DMS153 treated with DMSO at 0.1 percent for 48 hours (cell line): Measurements from ENCODE around the gene ARHGEF37.
A peak's percentile ranks its signal among the peaks of the same experiment; 100 is the strongest.
"Not testable (repeated sequence)": the region's sequence is repeated elsewhere in the genome, so short reads cannot be mapped to it uniquely, and the experiment has no call there.

Experiments used
- DNase-seq: peaks from one replicate; lab custom pipeline; 2025; ENCODE audit not compliant: unreplicated experiment; lab: John Stamatoyannopoulos, UW

ARHGEF37 gene, protein sequence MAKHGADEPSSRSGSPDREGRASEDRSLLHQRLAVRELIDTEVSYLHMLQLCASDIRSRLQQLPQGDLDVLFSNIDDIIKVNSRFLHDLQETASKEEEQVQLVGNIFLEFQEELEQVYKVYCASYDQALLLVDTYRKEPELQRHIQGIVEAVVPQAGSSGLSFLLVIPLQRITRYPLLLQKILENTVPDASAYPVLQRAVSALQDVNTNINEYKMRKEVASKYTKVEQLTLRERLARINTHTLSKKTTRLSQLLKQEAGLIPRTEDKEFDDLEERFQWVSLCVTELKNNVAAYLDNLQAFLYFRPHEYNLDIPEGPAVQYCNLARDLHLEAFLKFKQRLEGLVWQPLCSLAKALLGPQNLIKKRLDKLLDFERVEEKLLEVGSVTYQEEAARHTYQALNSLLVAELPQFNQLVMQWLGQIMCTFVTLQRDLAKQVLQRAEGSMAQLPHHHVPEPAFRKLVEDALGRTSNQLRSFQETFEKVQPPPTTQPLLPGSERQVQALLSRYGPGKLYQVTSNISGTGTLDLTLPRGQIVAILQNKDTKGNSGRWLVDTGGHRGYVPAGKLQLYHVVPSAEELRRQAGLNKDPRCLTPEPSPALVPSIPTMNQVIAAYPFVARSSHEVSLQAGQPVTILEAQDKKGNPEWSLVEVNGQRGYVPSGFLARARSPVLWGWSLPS

DNA sequence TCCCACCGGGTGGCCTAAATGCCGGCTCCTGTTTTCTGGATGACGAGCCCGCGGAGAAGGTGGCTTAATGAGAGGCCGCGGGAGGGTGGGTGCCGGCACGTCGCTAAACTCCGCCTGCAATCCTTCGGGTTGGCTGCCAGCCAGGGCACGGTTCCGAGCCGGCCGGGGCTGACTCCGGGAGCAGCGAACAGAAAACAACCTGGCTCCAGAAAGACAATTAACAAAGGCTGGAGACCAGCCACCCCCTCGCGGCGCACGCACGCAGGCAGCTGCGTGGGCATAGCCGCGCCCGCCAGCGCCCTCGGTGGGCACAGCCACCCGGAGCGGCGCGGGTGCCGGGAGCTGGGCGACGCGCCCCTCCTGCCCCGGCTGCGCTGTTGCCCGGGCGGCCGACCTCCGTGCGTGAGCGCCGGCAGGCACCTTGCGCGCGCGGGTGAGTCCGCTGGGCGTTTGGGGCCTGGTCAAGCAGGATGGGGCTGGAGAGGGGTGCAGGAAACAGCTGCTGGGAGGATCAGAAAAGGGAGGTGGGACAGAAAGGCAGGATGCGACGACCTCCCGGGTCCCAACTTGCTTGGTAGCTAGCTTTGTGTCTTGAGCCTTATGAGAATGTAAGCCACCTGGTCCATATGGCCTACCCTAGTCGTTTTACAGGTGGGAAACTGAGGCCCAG is at the start of gene ARHGEF37:
TSS of gene ARHGEF37 (plus strand) at position 307 of the 670 bp plus-strand sequence. CDS start 16,272 bp downstream, outside the sequence.
- DNase-seq, result no peak

DNA sequence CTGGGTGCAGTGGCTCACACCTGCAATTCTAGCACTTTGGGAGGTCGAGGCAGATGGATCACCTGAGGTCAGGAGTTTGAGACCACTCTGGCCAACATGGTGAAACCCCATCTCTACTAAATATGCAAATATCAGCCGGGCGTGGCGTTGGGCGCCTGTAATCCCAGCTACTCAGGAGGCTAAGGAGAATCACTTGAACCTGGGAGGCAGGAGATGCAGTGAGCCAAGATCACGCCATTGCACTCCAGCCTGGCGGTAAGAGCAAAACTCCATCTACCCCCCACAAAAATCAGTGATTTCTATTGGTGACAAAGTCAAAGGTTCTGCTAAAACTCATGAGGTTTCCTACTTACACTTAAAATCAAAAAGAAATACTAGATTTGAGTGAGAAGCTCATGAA is 48.9 kb upstream of the ARHGEF37 start:
- DNase-seq, result no peak

DNA sequence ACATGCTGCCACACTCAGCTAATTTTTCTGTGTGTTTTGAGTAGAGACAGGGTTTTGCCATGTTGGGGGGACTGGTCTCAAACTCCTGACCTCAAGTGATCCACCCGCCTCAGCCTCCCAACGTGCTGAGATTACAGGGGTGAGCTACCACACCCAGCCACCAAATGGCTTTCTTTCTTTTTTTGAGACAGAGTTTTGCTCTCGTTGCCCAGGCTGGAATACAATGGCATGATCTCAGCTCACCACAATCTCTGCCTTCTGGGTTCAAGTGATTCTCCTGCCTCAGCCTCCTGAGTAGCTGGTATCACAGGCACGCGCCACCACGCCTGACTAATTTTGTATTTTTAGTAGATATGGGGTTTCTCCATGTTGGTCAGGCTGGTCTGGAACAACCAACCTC is 45.5 kb upstream of the ARHGEF37 start:
- not testable (repeated sequence) for DNase-seq

DNA sequence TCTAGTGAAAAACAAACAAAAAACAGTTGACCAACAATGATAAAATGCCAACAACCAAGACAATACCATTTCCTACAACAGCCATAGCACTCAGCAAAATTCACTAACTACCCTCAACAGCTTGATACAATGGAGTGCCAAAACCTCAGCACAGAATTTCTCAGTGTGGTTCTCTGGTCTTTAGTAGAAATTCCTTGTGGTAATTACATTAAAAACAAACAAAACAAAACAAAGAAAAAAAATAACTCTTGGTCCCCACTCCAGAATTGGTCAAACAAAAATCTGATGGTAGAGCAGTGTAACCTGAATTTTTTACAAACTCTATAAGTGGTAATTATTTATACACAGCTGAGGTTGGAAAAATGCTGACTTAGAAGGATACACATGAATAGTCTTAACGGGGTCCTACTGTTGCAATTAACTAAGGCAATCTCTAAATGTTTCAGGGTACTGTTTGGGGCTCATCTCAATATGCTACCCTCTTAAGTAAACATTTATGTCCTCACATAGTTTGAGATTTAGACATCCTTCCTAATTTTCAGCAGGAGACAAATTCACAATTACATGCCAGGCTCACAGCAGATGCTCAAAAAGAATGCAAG is 43.8 kb upstream of the ARHGEF37 start:
- DNase-seq, result no peak

DNA sequence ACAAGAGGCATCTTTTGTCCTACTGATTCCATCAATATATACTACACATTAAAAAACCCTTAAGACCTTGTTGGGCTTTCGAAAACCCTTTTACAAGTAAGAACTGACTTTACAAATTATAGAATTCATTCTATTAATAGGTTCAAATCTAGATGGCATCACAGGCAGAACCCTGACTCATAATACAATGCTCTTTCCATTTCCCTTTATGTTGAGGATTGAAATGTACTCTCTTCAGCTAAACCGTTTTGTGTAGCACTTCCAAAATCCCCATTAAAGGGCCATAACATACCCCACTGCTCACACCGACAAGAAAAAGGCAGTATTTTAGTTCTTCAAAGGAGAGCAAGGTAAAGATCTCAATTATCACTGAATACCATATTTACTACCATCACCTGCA is 41.2 kb upstream of the ARHGEF37 start:
- no peak for DNase-seq

DNA sequence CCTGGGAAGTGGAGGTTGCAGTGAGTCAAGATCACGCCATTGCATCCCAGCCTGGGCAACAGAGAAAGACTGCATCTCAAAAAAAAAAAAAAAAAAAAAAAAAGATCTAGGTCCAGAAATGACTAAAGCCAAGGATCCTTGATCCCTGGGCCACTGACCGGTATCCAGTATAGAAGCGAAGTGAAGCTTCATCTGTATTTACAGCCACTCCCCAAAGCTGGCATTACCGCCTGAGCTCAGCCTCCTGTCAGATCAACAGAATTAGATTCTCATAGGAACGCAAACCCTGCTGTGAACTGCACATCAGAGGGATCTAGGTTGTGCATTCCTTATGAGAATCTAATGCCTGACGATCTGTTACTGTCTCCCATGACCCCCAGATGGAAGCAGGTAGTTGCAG is 39.4 kb upstream of the ARHGEF37 start:
- DNase-seq, result no peak

DNA sequence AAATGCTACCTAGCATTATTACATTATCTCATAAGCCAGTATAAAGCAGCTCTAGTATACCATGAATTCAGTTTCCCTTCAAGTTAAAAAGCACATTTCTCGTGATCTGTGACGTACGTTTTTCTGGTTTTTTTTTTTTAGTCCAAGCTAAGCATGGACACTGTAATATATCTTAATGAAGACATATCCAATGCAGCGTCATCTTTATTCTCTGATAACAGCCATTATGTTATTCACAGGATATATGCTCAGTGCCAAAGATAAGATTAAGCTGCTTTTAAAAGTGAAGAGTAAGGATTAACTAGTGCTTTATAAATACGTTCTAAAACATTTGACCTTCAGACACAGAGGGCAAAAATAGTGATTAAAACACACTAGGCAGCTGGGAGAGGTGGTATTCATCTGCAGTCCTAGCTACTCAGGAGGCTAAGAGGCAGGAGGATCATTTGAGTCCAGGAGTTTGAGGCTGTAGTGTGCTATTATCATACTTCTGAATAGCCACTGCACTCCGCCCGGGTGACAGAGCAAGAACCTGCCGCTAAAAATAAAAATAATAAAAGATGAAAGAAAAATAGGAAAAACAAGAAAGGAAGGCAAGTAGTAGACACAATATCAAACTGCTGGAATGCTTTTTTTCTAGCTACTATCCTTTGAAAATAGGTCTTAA is 37.8 kb upstream of the ARHGEF37 start:
- DNase-seq, result no peak

DNA sequence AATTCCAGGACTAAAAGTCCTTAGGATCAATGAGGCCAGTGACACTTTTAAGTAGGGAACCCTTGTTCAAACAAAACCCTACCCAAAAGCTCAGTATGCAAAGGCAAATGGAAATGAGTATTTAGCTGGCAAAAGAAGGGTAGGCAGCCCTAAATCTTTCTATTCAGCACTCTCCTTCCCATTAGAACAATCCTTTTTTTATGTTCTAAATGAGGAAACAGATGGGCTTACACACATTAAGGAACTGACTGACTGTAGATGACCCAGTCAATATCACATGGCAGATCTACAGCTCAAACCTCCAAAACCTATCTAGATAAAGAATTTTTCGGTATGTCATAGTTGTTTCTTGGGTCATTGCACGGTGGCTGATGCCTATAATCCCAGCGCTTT is 37.3 kb upstream of the ARHGEF37 start:
- DNase-seq, result no peak

DNA sequence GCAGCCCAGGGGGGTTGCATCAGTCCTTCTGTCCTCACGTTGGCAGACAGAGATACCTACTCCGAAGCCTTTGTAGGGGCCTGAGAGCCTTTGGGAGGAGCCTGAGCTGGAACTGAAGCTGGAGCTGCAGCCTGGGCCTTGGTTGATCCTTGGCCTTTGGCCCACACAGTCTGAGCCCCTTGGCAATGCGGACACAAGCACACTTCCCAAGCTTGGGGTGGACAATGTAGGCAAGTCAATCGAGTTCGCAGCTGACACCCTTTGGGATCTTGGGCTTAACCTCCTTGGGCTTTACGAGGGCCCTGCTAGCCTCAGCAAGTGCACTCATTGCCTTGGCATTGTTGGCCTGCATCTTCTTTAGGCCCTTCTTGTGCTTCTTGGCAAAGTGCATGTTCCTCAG is 36.0 kb upstream of the ARHGEF37 start:
- no peak for DNase-seq

DNA sequence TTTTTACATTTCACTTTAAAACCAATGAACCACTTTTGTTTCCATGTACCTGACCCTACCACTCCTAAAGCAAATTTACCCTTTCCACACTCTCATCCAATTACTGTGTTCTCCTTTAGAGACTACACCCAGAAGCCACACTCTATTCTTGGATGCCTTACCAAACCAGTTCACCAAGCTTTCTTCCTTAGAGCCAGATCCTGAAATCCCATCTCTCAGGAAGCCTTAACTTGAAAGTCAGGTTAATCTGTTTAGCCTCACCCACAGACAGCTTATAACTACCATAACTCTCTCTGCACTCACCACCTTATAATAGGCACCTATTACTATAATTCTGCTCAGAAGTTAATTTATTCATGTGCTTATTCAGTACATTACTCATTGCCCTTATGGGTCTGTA is 34.3 kb upstream of the ARHGEF37 start:
- no peak for DNase-seq

DNA sequence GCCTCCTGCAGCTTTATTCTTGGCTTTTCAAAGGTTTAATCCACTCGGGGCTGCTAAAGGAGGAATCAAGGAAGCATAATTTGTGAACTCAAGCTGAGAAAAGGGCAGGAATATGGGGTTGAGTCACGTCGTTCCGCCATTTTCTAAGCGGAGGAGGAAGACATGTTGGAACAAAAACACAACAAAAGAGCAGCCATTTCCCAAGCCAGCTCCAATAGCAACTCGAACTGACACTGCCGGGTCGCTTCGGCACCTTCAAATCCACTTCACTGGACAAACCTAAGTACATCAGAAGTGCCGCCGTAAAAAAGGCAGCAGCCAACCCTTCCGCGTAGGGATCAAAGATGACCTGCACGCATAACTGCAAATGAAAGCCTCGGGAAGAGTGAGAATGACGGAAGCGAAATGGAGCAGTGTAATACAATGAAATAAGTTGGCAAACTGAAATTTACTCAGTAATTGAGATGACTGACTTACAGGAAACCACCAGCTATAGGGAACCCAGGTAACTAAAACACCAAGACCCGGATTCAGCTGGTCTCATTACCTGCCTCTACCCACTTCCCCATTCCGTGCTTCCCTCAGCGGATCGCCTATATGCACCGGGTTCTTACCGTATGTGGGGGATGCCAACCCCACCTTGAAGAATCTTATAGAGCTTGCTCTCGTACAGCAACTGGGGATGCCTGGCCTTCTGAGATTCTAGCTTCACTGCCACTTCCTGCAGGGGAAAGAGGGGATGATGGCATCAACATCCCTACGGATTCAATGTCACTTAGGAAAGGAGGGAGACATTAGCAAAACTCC is 31.6 kb upstream of the ARHGEF37 start:
- no peak for DNase-seq

DNA sequence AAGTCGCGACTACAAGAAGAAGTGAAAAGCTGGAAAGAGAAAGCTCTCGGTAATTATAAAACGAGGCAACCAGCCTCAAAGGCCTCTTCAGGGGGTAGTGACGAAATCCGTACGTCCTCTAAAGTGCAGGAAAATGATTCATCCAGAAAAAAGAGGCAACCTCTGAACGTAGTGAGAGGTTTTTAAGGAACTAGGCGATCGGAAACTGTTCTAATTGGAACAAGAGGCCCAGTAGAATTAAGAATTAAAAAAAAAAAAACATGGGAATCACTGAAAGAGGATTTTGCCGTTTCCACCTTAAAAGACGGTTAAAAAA is 31.1 kb upstream of the ARHGEF37 start:
- DNase-seq, result no peak

DNA sequence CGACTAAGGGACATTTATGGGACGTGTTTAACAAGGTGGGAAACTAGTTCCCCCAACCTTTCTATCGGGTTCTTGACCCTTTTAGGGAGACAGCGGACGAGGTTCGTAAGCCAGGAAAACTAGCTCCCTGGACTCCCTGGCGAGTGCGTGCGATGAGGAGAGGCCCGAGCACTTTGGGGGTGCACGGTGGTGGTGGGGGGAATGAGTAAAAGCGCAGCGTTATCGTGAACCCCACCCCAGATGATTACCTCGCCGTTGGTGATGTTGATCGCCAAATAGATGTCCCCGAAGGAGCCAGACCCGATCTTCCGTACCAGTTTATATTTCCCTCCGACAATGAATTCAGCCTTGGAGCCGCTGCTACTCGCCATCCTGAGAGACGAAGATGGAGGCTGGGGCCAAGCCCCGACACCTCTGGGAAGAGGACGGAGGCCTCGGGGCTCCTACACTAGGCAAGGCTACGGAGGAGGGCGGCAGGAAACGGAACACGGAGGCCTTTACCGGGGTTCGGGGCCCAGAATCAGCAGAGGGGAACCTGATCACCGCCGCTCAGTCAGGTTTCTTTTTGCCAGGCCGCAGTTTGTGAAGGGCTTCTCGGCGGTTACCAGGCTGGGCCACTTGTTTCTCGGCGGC is 30.6 kb upstream of the ARHGEF37 start:
- no peak for DNase-seq

DNA sequence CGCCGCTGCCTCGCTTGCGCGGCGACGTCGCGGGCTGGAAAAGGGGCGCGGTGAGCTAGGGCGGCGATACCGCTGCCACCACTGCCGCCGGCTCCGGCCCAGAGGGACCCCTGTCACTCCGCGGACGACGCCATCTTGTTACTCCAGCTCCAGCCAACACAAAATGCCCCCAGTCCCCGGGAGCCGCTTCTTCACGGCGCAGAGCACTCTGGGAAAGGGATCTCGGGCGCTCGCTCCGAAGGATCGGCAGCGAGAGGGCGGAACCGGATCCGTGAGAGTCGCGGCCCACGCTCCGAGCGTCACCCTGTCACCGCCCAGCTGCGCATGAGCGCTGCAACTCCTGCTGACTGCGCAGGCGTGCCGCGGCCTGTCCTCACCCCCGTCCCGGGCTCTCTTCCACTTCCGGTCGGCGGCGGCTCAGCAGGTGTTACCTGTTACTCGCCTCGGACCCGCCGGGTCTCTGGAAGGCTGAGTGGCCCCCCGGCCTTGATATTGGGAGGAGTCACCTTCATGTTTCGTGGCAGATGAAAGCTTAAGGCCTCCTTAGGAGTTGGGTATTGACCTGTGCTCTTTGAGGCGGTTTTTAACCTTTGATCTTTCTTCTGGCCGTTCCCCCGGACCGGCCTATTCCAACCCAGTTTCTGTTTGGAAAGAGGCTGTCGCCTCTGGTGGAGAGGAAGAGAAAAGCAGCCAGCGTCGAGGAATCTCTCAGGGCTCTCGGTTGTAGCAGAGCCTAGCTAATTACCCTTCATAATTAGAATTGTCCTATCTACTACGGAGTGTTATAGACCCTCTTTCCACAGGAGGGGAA is 29.9 kb upstream of the ARHGEF37 start, which contains the start of gene CSNK1A1:
TSS of gene CSNK1A1 (minus strand) at position 213 of the 811 bp plus-strand sequence. CDS start 475 bp downstream, outside the sequence.
- peak; percentile 69 for DNase-seq

DNA sequence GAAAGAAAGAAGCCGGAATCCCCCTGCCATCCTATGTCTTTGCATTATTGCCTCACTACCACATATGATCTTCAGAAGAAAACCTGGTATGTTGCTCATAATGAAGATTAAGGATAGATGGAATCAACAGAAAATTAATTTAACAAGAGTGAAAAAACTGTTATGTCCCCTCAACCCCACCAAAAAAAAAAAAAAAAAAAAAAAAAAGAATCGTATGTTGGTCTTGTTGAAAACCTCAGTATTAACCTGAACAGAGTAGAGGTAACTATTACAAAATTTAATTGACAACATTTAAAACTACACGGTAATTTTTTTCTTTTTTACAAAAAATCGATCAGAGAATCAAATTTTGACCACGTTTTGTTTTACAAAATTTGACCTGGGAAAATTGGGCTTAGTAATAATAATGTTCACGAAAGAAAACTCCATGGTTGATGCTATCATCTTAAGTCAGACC is 29.2 kb upstream of the ARHGEF37 start:
- DNase-seq, result no peak

DNA sequence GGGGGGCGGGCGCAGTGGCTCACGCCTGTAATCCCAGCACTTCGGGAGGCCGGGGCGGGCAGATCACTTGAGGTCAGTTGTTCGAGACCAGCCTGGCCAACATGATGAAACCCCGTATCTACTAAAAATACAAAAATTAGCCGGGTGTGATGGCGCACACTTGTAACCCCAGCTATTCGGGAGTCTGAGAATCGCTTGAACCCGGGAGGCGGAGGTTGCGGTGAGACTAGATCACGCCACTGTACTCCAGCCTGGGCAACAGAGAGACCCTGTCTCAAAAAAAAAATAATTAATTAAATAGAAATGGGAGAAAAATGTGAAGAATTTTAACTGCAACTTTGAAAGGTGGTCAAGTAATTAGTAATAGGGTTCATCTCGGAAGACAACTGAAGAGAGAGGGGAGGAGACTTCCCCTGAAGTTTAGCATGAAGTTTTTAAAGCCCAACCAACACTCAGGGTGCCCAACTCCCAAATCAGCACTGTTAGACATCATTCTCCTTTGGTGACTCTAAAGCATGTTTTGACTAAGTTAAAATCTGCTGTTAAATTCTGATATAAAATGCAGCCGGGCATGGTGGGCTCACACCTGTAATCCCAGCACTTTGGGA is 28.6 kb upstream of the ARHGEF37 start:
- no peak for DNase-seq

DNA sequence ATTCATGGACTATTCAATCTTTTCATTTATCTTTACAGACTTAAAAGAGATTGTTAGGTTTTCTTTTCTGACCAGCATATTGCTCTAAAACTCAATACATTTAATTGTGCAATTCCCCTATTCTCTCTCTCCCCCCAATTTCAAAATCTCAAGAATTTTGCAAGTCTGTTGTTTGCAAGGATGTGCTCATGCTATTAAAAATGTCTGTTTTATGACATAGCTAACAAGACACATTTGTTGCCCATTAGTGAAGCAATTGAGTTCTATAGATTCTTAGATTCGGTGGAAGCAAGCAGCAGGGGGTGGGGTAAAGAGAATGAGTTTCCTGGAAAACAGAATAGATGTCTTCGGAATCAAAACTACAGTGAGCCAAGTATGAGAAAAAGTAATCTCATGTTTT is 21.6 kb upstream of the ARHGEF37 start:
- no peak for DNase-seq

DNA sequence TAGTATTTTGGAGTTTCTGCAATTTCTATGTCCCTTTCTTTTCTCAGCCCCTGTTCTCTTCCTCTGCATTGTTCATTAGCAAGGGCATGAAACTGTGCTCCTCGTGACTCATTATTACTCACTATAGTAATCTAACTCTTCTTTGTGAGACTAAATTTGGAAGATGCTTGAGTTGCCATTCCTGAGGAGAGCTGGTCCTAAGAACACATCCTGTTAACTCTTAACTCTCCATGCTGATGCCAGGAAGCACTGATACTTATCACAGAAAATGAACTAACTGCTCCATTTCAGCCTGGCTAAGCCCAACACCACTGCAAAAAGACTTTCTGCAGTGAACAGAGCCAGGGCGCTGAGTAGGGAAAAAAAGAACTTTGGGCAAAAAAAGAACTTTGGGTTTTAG is 19.4 kb upstream of the ARHGEF37 start:
- no peak for DNase-seq
